Activated CD8-positive, alpha-beta T cell treated with anti-CD3 and anti-CD28 coated beads for 36 hours (primary cell): ENCODE measurements around the gene UNC50. TPM values are rescaled to one million over a fixed set of nuclear protein-coding genes. Genes with fewer than 3 reads are reported as not detected.

Experiments
- ATAC-seq: fragments of 200-7000 bp; cut with Tn5 transposase; one replicate; pipeline ENCODE4 v1.10.0; 2021; ENCODE audit warnings: mild to moderate bottlenecking, moderate library complexity
- CTCF ChIA-PET: fragments of 350-600 bp; sonication (Branson Sonifier 250); formaldehyde crosslinking; loops from one replicate; lab custom pipeline; 2021; ENCODE audit warnings: antibody characterized with exemption; lab: Charles Lee
- POLR2A ChIA-PET: fragments of 350-600 bp; sonication (Branson Sonifier 250); formaldehyde crosslinking; loops from one replicate; lab custom pipeline; 2021; ENCODE audit warnings: antibody characterized with exemption; lab: Charles Lee
- DNase-seq: peaks from one replicate; pipeline ENCODE4 v3.0.0-alpha.2; 2020
- H3K27ac Mint-ChIP-seq: one replicate; pipeline ENCODE4 v1.8.0; 2021; ENCODE audit warnings: mild to moderate bottlenecking, mixed read lengths
- H3K27me3 Mint-ChIP-seq: one replicate; pipeline ENCODE4 v1.8.0; 2021; ENCODE audit warnings: mixed read lengths
- H3K36me3 Mint-ChIP-seq: one replicate; pipeline ENCODE4 v1.8.0; 2021; ENCODE audit warnings: low read depth, mixed read lengths
- H3K4me1 Mint-ChIP-seq: one replicate; pipeline ENCODE4 v1.8.0; 2021; ENCODE audit warnings: low read depth, mixed read lengths
- H3K4me3 Mint-ChIP-seq: one replicate; pipeline ENCODE4 v1.8.0; 2021; ENCODE audit warnings: mild to moderate bottlenecking, moderate library complexity, mixed read lengths
- H3K9me3 Mint-ChIP-seq: one replicate; pipeline ENCODE4 v1.8.0; 2021; ENCODE audit warnings: mixed read lengths
- CTCF ChIP-seq: fragments of 200-600 bp; IDR thresholded peaks from one replicate; pipeline ENCODE4 v1.8.0; 2022; ENCODE audit warnings: antibody characterized with exemption, mild to moderate bottlenecking
- intact Hi-C: fragments of 100-400 bp; cut with micrococcal nuclease; formaldehyde crosslinking; loops from one replicate; pipeline ENCODE4 v1.10.0; 2022
- total RNA-seq, 2 experiments: library from RNA; stranded (reverse); gene quantifications; one replicate each; pipeline ENCODE4 v1.2.3, GENCODE V29; 2021

Gene UNC50
- total RNA-seq, 2 experiments from 2014 or later: 24.8 to 28.3 TPM

DNA sequence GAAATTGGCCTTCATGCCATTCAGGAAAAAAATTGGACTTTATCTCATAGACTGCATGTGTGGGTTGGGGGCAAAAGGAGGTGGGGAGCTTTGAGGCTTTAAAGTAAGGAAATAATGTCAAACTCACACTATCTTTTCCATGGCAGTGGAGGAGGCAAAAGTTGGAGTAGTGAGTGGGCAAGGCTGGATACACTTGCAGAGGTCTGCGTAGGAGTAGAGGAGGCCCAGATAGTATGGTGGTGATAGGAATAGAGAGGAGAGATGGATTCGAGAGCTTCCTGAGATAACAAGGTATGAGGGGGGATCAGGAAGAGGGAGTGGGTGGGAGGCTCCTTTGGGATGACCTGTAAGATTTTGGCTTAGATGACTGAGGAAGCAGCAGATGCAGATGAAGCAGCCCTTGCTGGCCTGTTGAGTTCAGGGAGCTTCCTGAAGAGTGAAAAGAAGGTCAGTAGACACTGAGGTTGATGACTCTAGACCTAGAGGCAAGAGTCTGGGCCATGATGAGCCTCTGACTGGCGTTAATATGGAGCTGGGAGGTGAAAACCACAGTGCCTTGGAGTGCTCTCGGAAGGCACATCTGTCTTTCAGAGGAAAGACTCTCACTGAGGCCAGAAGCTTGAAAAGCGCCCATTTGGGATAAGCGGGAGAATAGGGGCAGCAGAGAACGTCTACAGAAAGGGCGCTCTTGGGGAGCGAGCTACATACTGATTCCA is 5.8 kb downstream of the UNC50 start:
- Mint-ChIP-seq H3K36me3 (peaks cover 66% of the 10 kb centered on the region), H3K9me3 (no peaks in the 10 kb centered on the region), H3K4me3 (no peak overlapping the region), H3K27me3 (no peaks in the 10 kb centered on the region), H3K27ac (peak overlapping the region; percentile 50), H3K4me1 (peaks cover 59% of the 10 kb centered on the region)
- TF ChIP-seq CTCF: no peak
- CTCF ChIA-PET: interaction anchor here (1.3 kb wide), 1 partner anchor 35 kb away, joined by 5 read pairs; no protein-coding TSS in a partner anchor
- DNase-seq: no peak
- no peak for ATAC-seq
- intact Hi-C loops: no loop called here
- POLR2A ChIA-PET: no interaction called here

DNA sequence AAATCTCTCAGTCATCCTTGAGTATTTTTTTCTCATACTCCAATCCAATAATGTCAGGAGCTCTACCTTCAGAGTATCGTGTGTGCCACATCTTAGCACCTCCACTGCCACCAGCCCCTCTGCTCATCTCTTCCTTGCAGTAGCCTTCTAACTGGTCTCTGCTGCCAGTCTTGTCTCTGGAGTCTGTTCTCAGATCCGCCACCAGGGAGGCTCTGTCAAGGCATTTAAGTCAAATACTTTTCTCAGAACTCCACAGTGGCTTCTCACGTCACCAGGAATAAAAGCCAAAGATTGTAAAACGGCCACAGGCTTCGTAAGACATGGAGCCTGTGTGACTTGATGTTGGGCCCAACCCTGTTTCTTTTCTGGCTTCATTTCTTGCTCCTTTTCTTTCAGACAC is 7.1 kb downstream of the UNC50 start:
- CTCF ChIA-PET: no interaction called here
- H3K27ac Mint-ChIP-seq: peak overlapping the region; percentile 3
- intact Hi-C loops: no loop called here
- peaks cover 56% of the 10 kb centered on the region for H3K4me1 Mint-ChIP-seq
- no peak for DNase-seq
- H3K36me3 Mint-ChIP-seq: peaks cover 62% of the 10 kb centered on the region
- no peak overlapping the region for H3K4me3 Mint-ChIP-seq
- TF ChIP-seq CTCF: no peak
- no peaks in the 10 kb centered on the region for H3K27me3 Mint-ChIP-seq
- no peaks in the 10 kb centered on the region for H3K9me3 Mint-ChIP-seq
- ATAC-seq: no peak
- POLR2A ChIA-PET: interaction anchor here (0.6 kb wide), 1 partner anchor 199 kb away, joined by 3 read pairs; no protein-coding TSS in a partner anchor

GRCh38 chr2:98617149-98617548 is 8.8 kb downstream of the UNC50 start:
- H3K27me3 Mint-ChIP-seq: no peaks in the 10 kb centered on the region
- ChIA-PET POLR2A (no interaction called here), CTCF (interaction anchor here (1.7 kb wide), 1 partner anchor 16 kb away, joined by 4 read pairs; no protein-coding TSS in a partner anchor)
- intact Hi-C loops: no loop called here
- peaks cover 52% of the 10 kb centered on the region for H3K4me1 Mint-ChIP-seq
- ATAC-seq: no peak
- no peak for DNase-seq
- no peak overlapping the region for H3K4me3 Mint-ChIP-seq
- H3K27ac Mint-ChIP-seq: peak overlapping the region; percentile 70
- H3K9me3 Mint-ChIP-seq: no peaks in the 10 kb centered on the region
- TF ChIP-seq CTCF: no peak
- peaks cover 58% of the 10 kb centered on the region for H3K36me3 Mint-ChIP-seq

DNA sequence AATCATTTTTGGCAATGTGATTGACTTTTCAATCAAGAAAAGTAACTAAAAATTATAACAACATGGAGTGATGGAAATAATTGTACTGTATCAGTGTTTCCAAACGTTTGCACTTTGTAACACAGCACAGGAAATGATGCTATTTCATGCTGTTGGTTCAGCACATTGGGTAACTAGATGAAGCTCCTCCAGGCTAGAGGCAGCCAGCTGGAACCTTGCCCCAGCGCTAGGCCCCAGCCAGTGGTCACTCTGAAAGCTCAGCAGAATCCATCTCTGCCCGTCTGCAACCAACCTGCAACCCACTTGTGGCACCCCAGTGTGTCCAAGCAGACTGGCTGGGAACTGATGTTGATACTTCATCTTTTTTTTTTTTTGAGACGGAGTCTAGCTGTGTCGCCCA is 15.3 kb downstream of the UNC50 start:
- Mint-ChIP-seq H3K4me1 (peaks cover 40% of the 10 kb centered on the region), H3K36me3 (peaks cover 28% of the 10 kb centered on the region), H3K27me3 (no peaks in the 10 kb centered on the region), H3K27ac (peak overlapping the region; percentile 69), H3K9me3 (no peaks in the 10 kb centered on the region), H3K4me3 (no peak overlapping the region)
- ChIA-PET CTCF (interaction anchor here (1.2 to 1.3 kb wide), 3 partner anchors 9 to 26 kb away, joined by 4 read pairs; no protein-coding TSS in a partner anchor), POLR2A (interaction anchor here (0.7 to 1.1 kb wide), 2 partner anchors 208 to 532 kb away, joined by 3 read pairs; no protein-coding TSS in a partner anchor)
- TF ChIP-seq CTCF: no peak
- ATAC-seq: peak; percentile 49
- intact Hi-C loops: no loop called here
- no peak for DNase-seq

DNA sequence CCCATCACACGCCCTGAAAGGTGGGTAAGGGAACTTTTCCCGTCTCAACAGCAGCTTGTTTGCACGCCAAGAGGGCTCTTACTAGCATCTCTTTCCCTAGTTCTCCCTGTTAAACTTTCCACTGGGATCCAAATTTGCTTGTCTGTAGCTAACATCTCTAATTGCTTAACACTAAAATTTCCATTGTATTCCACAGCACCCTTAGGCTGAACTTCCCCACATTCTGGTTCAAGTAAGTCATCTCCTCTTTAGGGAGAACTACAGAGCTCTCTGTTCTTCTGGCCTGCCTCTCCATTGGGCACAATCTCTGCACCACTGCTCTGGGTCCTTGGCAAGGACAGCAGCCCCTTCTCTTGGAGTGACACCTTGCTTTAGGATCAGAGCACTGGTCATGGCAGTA is 24.0 kb downstream of the UNC50 start:
- H3K4me1 Mint-ChIP-seq: peaks cover 29% of the 10 kb centered on the region
- H3K27me3 Mint-ChIP-seq: no peaks in the 10 kb centered on the region
- ChIA-PET POLR2A (interaction anchor here (1.1 kb wide), 1 partner anchor 27 kb away, joined by 4 read pairs; no protein-coding TSS in a partner anchor), CTCF (interaction anchor here (0.8 to 1.6 kb wide), 5 partner anchors 9 to 190 kb away, joined by 3 to 4 read pairs (median 4); no protein-coding TSS in a partner anchor)
- H3K9me3 Mint-ChIP-seq: no peaks in the 10 kb centered on the region
- DNase-seq (no peak), ATAC-seq (no peak)
- no peak for TF ChIP-seq CTCF
- intact Hi-C loops: no loop called here
- peak overlapping the region; percentile 50 for H3K27ac Mint-ChIP-seq
- H3K36me3 Mint-ChIP-seq: peaks cover 33% of the 10 kb centered on the region
- no peak overlapping the region for H3K4me3 Mint-ChIP-seq
